ENCODE measurements around the gene SGIP1. TPM values are rescaled to one million over a fixed set of nuclear protein-coding genes. Genes with fewer than 3 reads are reported as not detected.

Gene SGIP1, protein sequence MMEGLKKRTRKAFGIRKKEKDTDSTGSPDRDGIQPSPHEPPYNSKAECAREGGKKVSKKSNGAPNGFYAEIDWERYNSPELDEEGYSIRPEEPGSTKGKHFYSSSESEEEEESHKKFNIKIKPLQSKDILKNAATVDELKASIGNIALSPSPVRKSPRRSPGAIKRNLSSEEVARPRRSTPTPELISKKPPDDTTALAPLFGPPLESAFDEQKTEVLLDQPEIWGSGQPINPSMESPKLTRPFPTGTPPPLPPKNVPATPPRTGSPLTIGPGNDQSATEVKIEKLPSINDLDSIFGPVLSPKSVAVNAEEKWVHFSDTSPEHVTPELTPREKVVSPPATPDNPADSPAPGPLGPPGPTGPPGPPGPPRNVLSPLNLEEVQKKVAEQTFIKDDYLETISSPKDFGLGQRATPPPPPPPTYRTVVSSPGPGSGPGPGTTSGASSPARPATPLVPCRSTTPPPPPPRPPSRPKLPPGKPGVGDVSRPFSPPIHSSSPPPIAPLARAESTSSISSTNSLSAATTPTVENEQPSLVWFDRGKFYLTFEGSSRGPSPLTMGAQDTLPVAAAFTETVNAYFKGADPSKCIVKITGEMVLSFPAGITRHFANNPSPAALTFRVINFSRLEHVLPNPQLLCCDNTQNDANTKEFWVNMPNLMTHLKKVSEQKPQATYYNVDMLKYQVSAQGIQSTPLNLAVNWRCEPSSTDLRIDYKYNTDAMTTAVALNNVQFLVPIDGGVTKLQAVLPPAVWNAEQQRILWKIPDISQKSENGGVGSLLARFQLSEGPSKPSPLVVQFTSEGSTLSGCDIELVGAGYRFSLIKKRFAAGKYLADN
- total RNA-seq, result 29.0 and 45.0 TPM in 2 replicates

GRCh38 chr1:66533804-66534740, at the start of gene SGIP1:
SGIP1 (plus strand) TSS chr1:66534153; CDS start chr1:66534359, 206 bp downstream.

DNA sequence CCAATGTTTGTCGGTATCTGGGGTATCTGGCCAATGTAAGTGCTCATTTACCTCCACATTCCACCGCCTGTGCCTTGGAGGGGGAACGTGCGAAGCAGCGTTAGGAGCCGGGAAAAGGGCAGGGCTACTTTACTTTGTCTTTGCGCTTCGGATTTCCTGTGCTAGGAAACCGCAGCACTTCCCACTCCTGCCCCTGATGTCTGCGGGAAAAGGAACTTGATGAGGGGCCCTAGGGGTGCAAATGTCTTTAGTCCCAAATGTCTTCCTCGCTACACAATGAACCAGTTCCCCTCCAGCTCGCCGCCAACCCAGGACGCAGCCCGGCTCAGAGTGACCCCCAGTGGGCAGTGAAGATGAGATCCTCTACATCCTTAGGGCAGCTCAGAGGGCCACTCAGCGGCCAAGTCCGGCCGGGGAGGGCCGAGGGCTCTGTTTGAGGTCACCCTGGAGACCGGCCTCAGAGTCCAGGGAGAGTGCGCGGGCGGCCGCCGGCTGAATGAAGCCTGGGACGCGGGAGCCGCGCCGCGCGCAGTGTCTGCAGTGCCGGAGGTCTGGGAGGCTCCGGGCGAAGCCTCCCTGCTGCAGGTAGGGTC, 218.1 kb downstream of the SGIP1 start, which contains the start of gene DYNLT5:
Gene DYNLT5 (plus strand): TSS at position 460 of the 593 bp plus-strand sequence. CDS start 2,200 bp downstream, outside the sequence.

Other genes with a start within 250 kb of the SGIP1 start
- gene DYNLT5, start 218.3 kb downstream of the SGIP1 start, total RNA-seq, result 0.46 and 0.65 TPM in 2 replicates

Measured in smooth muscle cell of the pulmonary artery (primary cell).